ENCODE measurements around the gene NUP210L. TPM values are rescaled to one million over a fixed set of nuclear protein-coding genes. Genes with fewer than 3 reads are reported as not detected.

Gene NUP210L
- total and polyA plus RNA-seq, 9 of the 15 experiments (the other 6 are each of a cell fraction or from before 2014, with no cell fraction given), result 0.01 to 0.04 TPM; not detected in 7

GRCh38 chr1:153963030-153963849, 191.6 kb downstream of the NUP210L start, which contains the start of gene SLC39A1 (continued):
- TF ChIP-seq SOX6 (IDR thresholded peaks at IDR 0.05), result no peak
- no peak for TF ChIP-seq RUNX1 (IDR thresholded peaks at IDR 0.05; ENCODE audit: low read depth)
- TF ChIP-seq BCLAF1 (IDR thresholded peaks at IDR 0.05; ENCODE audit: borderline replicate concordance in 1 of 2, control insufficient read depth in 1 of 2, low read depth in 2 of 2, low read length in 1 of 2), result no peak
- no peak for TF ChIP-seq ZBED1 (IDR thresholded peaks at IDR 0.05)
- TF ChIP-seq TAF15 (IDR thresholded peaks at IDR 0.05; ENCODE audit: low read depth, low read length), result no peak
- TF ChIP-seq ZNF347 (CRISPR knock-in tag; IDR thresholded peaks at IDR 0.05; ENCODE audit: low read depth), result no peak
- TF ChIP-seq ZFX (CRISPR knock-in tag; IDR thresholded peaks at IDR 0.05), result peak; percentile 84
- peak; percentile 8 for TF ChIP-seq MAX (CRISPR knock-in tag; IDR thresholded peaks at IDR 0.05)
- TF ChIP-seq U2AF2 (optimal IDR thresholded peaks at IDR 0.05; ENCODE audit: low read depth, low read length), result no peak
- TF ChIP-seq DIDO1 (tag; IDR thresholded peaks at IDR 0.05; ENCODE audit: low read depth), result no peak
- TF ChIP-seq CREB1 (IDR thresholded peaks at IDR 0.05), result peak; percentile 69; the same call in 1 of the 2 replicates
- peak; percentile 74; the same call in 1 of the 2 replicates for TF ChIP-seq CREB1 (CRISPR knock-in tag; IDR thresholded peaks at IDR 0.05)
- TF ChIP-seq RBM22 (IDR thresholded peaks at IDR 0.05; ENCODE audit: low read depth, low read length, poor library complexity, severe bottlenecking), result no peak
- TF ChIP-seq, protein P1, sequence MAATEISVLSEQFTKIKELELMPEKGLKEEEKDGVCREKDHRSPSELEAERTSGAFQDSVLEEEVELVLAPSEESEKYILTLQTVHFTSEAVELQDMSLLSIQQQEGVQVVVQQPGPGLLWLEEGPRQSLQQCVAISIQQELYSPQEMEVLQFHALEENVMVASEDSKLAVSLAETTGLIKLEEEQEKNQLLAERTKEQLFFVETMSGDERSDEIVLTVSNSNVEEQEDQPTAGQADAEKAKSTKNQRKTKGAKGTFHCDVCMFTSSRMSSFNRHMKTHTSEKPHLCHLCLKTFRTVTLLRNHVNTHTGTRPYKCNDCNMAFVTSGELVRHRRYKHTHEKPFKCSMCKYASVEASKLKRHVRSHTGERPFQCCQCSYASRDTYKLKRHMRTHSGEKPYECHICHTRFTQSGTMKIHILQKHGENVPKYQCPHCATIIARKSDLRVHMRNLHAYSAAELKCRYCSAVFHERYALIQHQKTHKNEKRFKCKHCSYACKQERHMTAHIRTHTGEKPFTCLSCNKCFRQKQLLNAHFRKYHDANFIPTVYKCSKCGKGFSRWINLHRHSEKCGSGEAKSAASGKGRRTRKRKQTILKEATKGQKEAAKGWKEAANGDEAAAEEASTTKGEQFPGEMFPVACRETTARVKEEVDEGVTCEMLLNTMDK (IDR thresholded peaks at IDR 0.05; ENCODE audit: borderline replicate concordance, insufficient read depth, low read depth, low read length, poor library complexity, severe bottlenecking), result no peak
- TF ChIP-seq PHF8 (IDR thresholded peaks at IDR 0.05; ENCODE audit: borderline replicate concordance, low read length), result peak; percentile 84; the same call in 1 of the 2 replicates
- TF ChIP-seq TBP (optimal IDR thresholded peaks at IDR 0.05; ENCODE audit: low read depth, low read length), result peak; percentile 66
- no peak for TF ChIP-seq DMBX1 (CRISPR knock-in tag; IDR thresholded peaks at IDR 0.05; ENCODE audit: borderline replicate concordance)
- TF ChIP-seq BRF1 (IDR thresholded peaks at IDR 0.05; ENCODE audit: borderline replicate concordance, extremely low read depth, insufficient read length), result no peak
- TF ChIP-seq ZNF76 (CRISPR knock-in tag; IDR thresholded peaks at IDR 0.05; ENCODE audit: borderline replicate concordance), result no peak
- no peak for TF ChIP-seq NFATC3 (IDR thresholded peaks at IDR 0.05)
- peak; percentile 75 for TF ChIP-seq EP400 (IDR thresholded peaks at IDR 0.05)
- no peak for TF ChIP-seq HDGF (IDR thresholded peaks at IDR 0.05)
- TF ChIP-seq HSF4 (CRISPR knock-in tag; IDR thresholded peaks at IDR 0.05; ENCODE audit: borderline replicate concordance), result no peak
- TF ChIP-seq GABPA (tag; conservative IDR thresholded peaks at IDR 0.05; ENCODE audit: low read depth), result peak; percentile 71

Data from K562 (cell line).